Measurements from ENCODE around the gene TSC22D2. TPM values are rescaled to one million over a fixed set of nuclear protein-coding genes. Genes with fewer than 3 reads are reported as not detected.
A peak's percentile ranks its signal among the peaks of the same experiment; 100 is the strongest.

TSC22D2 gene
- total RNA-seq, 1 donor from 2014 or later: 37.9 TPM

DNA sequence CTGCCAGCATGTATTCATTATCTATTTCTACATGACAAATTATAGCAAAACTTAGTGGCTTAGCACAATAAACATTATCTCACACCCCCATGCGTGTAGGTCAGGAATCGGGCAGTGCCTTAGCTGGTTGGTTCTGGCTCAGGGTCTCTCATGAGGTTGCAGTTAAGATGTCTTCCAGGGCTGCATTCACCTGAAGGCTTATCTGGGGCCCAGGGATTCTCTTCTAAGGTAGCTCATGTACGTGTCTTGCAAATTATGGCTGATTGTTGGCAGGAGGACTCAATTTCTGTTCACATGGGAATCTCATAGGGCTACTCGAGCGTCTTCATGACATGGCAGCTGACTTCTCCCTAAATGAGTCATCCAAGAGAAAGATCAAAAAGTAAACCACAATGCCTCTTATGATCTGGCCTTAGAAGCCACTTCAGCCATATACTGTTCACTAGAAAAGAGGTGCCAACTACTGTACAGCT lies 42.9 kb upstream of the TSC22D2 start:
- no peak overlapping the region for H3K27ac Mint-ChIP-seq (ENCODE audit: unreplicated experiment)
- H3K4me1 Mint-ChIP-seq: peaks cover 4% of the 10 kb centered on the region
- H3K36me3 Mint-ChIP-seq (ENCODE audit: low read depth): no peaks in the 10 kb centered on the region
- no peaks in the 10 kb centered on the region for H3K27me3 Mint-ChIP-seq (ENCODE audit: low read depth)
- no peaks in the 10 kb centered on the region for H3K9me3 Mint-ChIP-seq
- no peak overlapping the region for H3K4me3 Mint-ChIP-seq
- no peak for DNase-seq (ENCODE audit: low read depth, low spot score)
- TF ChIP-seq, protein P1, sequence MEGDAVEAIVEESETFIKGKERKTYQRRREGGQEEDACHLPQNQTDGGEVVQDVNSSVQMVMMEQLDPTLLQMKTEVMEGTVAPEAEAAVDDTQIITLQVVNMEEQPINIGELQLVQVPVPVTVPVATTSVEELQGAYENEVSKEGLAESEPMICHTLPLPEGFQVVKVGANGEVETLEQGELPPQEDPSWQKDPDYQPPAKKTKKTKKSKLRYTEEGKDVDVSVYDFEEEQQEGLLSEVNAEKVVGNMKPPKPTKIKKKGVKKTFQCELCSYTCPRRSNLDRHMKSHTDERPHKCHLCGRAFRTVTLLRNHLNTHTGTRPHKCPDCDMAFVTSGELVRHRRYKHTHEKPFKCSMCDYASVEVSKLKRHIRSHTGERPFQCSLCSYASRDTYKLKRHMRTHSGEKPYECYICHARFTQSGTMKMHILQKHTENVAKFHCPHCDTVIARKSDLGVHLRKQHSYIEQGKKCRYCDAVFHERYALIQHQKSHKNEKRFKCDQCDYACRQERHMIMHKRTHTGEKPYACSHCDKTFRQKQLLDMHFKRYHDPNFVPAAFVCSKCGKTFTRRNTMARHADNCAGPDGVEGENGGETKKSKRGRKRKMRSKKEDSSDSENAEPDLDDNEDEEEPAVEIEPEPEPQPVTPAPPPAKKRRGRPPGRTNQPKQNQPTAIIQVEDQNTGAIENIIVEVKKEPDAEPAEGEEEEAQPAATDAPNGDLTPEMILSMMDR (conservative IDR thresholded peaks at IDR 0.05): no peak

DNA sequence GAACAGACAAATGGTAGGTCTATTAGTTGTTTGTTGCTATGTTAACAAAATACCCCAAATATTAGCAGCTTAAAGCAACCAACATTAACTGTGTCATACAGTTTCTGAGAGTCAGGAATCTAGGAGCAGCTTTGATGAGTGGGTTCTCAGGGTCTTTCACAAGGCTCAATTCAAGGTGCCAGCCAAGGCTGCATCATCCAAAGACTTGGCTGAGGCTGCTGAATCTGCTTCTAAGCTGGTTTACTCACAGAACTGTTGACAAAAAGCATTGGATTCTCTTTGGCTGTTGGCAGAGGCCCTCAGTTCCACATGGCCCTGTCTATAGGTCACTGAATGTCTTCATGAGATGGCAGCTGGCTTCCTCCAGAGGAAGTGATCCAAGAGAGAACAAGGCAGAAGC lies 40.3 kb upstream of the TSC22D2 start:
- no peaks in the 10 kb centered on the region for H3K27me3 Mint-ChIP-seq (ENCODE audit: low read depth)
- TF ChIP-seq, protein P1 (conservative IDR thresholded peaks at IDR 0.05): no peak
- DNase-seq (ENCODE audit: low read depth, low spot score): no peak
- no peaks in the 10 kb centered on the region for H3K36me3 Mint-ChIP-seq (ENCODE audit: low read depth)
- H3K4me1 Mint-ChIP-seq: peaks cover 27% of the 10 kb centered on the region
- H3K4me3 Mint-ChIP-seq: no peak overlapping the region
- no peaks in the 10 kb centered on the region for H3K9me3 Mint-ChIP-seq
- no peak overlapping the region for H3K27ac Mint-ChIP-seq (ENCODE audit: unreplicated experiment)

DNA sequence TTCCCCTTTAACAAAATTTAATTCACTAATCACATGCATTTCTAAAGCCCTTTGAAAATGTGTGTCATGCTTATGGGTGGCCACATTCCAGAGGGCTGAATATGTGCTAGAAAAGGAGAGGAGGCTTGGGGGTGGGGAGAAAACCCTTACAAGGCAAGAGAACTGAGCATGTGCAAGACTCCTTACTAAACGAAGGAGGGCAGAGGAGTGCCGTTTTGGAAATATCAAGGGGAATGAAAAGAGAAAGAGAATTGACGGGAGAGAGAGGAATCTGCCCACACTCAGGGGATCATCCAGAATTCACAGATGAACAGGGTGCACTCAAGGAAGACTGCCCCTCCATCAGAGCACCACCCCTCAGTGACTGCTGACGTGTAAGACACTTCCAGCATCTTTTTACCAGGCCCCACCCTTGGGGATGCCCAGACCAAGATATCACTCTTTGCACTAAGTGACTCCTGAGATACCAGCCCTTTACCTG lies 37.9 kb upstream of the TSC22D2 start:
- DNase-seq (ENCODE audit: low read depth, low spot score): peak; percentile 14
- Mint-ChIP-seq H3K36me3 (ENCODE audit: low read depth) (no peaks in the 10 kb centered on the region), H3K4me1 (peaks cover 28% of the 10 kb centered on the region), H3K27ac (ENCODE audit: unreplicated experiment) (peak overlapping the region; percentile 22), H3K4me3 (peak overlapping the region; percentile 54), H3K27me3 (ENCODE audit: low read depth) (no peaks in the 10 kb centered on the region), H3K9me3 (no peaks in the 10 kb centered on the region)
- TF ChIP-seq, protein P1 (conservative IDR thresholded peaks at IDR 0.05): peak; percentile 29

GRCh38 chr3:150370999-150371398 lies 37.1 kb upstream of the TSC22D2 start:
- Mint-ChIP-seq H3K36me3 (ENCODE audit: low read depth) (no peaks in the 10 kb centered on the region), H3K4me1 (peaks cover 32% of the 10 kb centered on the region), H3K9me3 (no peaks in the 10 kb centered on the region), H3K27ac (ENCODE audit: unreplicated experiment) (no peak overlapping the region), H3K27me3 (ENCODE audit: low read depth) (no peaks in the 10 kb centered on the region), H3K4me3 (no peak overlapping the region)
- no peak for DNase-seq (ENCODE audit: low read depth, low spot score)
- TF ChIP-seq, protein P1 (conservative IDR thresholded peaks at IDR 0.05): no peak

DNA sequence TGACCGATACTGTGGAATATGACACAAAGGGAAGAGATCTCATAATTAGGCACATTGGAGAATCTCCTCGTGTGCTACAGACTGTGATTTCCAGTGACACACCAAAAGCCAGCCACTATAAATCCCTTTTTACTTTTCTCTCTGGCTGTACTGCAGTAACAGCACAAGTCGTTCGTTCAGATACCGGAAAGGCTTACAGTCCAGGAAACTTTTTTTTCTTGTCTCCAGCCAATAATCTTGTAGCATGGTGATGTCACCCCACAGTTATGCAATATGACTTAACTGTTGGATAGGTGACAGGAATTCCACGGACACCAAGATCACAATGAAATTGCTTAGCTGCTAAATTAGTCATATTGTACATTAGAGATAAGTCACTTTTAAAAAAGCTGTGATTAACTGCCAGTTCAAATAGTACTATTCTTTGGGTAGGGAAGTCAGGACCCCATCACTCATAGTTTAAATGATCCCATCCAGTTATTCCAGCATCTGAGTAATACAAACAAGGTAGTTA lies 36.3 kb upstream of the TSC22D2 start:
- Mint-ChIP-seq H3K9me3 (no peaks in the 10 kb centered on the region), H3K4me3 (no peak overlapping the region), H3K36me3 (ENCODE audit: low read depth) (no peaks in the 10 kb centered on the region), H3K27me3 (ENCODE audit: low read depth) (no peaks in the 10 kb centered on the region), H3K4me1 (peaks cover 39% of the 10 kb centered on the region), H3K27ac (ENCODE audit: unreplicated experiment) (no peak overlapping the region)
- TF ChIP-seq, protein P1 (conservative IDR thresholded peaks at IDR 0.05): no peak
- DNase-seq (ENCODE audit: low read depth, low spot score): no peak
